Fibroblast of lung (primary cell): Measurements from ENCODE around the gene FBXO3.

Experiments
- EZH2 ChIP-seq: IDR thresholded peaks from 2 replicates; pipeline ENCODE4 v1.5.1; 2012; ENCODE audit warnings: low read length, control low read depth, mild to moderate bottlenecking; ENCODE audit errors: missing control alignments
- TF ChIP-seq, protein P1 (sequence below), 2 donors: IDR thresholded peaks in 1 of 2; conservative IDR thresholded peaks in 1 of 2; 1 replicate in 1 of 2; 2 replicates in 1 of 2; pipeline ENCODE4 v1.5.1; 2011 to 2012; ENCODE audit warnings: low read length in 2 of 2, control low read depth in 1 of 2, inconsistent platforms in 1 of 2, low read depth in 1 of 2, mild to moderate bottlenecking in 1 of 2

- TF ChIP-seq, protein P1, sequence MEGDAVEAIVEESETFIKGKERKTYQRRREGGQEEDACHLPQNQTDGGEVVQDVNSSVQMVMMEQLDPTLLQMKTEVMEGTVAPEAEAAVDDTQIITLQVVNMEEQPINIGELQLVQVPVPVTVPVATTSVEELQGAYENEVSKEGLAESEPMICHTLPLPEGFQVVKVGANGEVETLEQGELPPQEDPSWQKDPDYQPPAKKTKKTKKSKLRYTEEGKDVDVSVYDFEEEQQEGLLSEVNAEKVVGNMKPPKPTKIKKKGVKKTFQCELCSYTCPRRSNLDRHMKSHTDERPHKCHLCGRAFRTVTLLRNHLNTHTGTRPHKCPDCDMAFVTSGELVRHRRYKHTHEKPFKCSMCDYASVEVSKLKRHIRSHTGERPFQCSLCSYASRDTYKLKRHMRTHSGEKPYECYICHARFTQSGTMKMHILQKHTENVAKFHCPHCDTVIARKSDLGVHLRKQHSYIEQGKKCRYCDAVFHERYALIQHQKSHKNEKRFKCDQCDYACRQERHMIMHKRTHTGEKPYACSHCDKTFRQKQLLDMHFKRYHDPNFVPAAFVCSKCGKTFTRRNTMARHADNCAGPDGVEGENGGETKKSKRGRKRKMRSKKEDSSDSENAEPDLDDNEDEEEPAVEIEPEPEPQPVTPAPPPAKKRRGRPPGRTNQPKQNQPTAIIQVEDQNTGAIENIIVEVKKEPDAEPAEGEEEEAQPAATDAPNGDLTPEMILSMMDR (conservative IDR thresholded peaks at IDR 0.05 in 1 of 2, IDR thresholded peaks at IDR 0.05 in 1 of 2; ENCODE audit: low read depth in 1 of 2, low read length in 2 of 2) = no peak
- no peak for TF ChIP-seq EZH2
These were observed 77.2 kb downstream of the FBXO3 start for GRCh38 chr11:33696931-33697638.
